Measurements from ENCODE around the gene POFUT1. TPM values are rescaled to one million over a fixed set of nuclear protein-coding genes. Genes with fewer than 3 reads are reported as not detected.

The POFUT1 gene
- total RNA-seq, result 10 to 100 TPM; 27.3 to 29.3 (median 28.0) TPM
- polyA plus RNA-seq, result 16.6 TPM
- long read RNA-seq, donor 1, full-length matches to known transcripts, result 38 of 44 reads
- long read RNA-seq, donor 1, partial matches to known transcripts, result 5 of 44 reads
- long read RNA-seq, donor 1, other reads (novel, unspliced or antisense), result 1 of 44 reads
- long read RNA-seq, donor 2, full-length matches to known transcripts, result 34 of 38 reads
- long read RNA-seq, donor 2, partial matches to known transcripts, result 2 of 38 reads
- long read RNA-seq, donor 2, other reads (novel, unspliced or antisense), result 2 of 38 reads
- long read RNA-seq, donor 3, full-length matches to known transcripts, result 139 of 193 reads
- long read RNA-seq, donor 3, partial matches to known transcripts, result 12 of 193 reads
- long read RNA-seq, donor 3, other reads (novel, unspliced or antisense), result 42 of 193 reads
- long read RNA-seq, donor 4, full-length matches to known transcripts, result 29 of 32 reads
- long read RNA-seq, donor 4, partial matches to known transcripts, result 2 of 32 reads
- long read RNA-seq, donor 4, other reads (novel, unspliced or antisense), result 1 of 32 reads

GRCh38 chr20:32207626-32208498 lies at the start of gene POFUT1, which contains the start of gene PLAGL2:
Gene POFUT1, plus strand, starts transcription at chr20:32207880. Its CDS starts 62 bp downstream, at chr20:32207942.
Gene PLAGL2, minus strand, starts transcription at chr20:32207743. Its CDS starts 5,565 bp downstream, at chr20:32202178.
- DNase-seq (peak; percentile 89 to 96 (median 96)), ATAC-seq (peak; percentile 96 to 98)
- intact Hi-C loops (cut with DNase I), result no loop called here
- peak within 1 kb of the TSS; percentile 82 for H3K27ac ChIP-seq (ENCODE audit: low read length)
- WGBS, result 1% methylated on average over 74 of the region's 74 CpGs
- no peaks in the 10 kb centered on the region for H3K27me3 ChIP-seq (ENCODE audit: control insufficient read depth, insufficient read depth)
- no peaks in the 10 kb centered on the region for H3K9me3 ChIP-seq (ENCODE audit: control insufficient read depth, low read length)
- peak within 1 kb of the TSS; percentile 78 for H3K4me3 ChIP-seq (ENCODE audit: low read length)
- peaks cover 19% of the 10 kb centered on the region for H3K4me1 ChIP-seq (ENCODE audit: control insufficient read depth, insufficient read depth, low read length)

DNA sequence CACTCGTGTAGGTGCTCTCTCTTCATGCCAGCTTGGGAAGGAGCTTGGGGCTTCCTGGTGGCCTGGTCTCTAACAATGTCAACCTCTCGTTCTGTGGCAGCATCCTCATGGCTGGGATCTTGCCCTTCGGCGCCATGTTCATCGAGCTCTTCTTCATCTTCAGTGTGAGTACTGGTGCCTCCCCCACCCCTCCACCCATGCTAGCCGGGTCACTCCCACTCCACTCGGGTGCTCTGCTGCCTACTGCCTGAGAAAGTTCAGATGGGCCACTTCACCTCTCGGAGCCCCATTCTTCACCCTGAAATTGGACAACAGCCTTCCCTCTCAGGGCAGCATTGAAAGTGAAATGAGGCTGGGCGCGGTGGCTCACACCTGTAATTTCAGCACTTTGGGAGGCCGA lies 49.3 kb upstream of the POFUT1 start:
- ATAC-seq, result no peak
- H3K9me3 ChIP-seq (ENCODE audit: control insufficient read depth, low read length), result no peaks in the 10 kb centered on the region
- no peak overlapping the region for H3K4me3 ChIP-seq (ENCODE audit: low read length)
- 96% methylated on average over 11 of the region's 11 CpGs for WGBS
- H3K27ac ChIP-seq (ENCODE audit: low read length), result no peak overlapping the region
- no peaks in the 10 kb centered on the region for H3K27me3 ChIP-seq (ENCODE audit: control insufficient read depth, insufficient read depth)
- intact Hi-C loops (cut with DNase I), result no loop called here
- no peak for DNase-seq
- H3K4me1 ChIP-seq (ENCODE audit: control insufficient read depth, insufficient read depth, low read length), result peaks cover 8% of the 10 kb centered on the region

DNA sequence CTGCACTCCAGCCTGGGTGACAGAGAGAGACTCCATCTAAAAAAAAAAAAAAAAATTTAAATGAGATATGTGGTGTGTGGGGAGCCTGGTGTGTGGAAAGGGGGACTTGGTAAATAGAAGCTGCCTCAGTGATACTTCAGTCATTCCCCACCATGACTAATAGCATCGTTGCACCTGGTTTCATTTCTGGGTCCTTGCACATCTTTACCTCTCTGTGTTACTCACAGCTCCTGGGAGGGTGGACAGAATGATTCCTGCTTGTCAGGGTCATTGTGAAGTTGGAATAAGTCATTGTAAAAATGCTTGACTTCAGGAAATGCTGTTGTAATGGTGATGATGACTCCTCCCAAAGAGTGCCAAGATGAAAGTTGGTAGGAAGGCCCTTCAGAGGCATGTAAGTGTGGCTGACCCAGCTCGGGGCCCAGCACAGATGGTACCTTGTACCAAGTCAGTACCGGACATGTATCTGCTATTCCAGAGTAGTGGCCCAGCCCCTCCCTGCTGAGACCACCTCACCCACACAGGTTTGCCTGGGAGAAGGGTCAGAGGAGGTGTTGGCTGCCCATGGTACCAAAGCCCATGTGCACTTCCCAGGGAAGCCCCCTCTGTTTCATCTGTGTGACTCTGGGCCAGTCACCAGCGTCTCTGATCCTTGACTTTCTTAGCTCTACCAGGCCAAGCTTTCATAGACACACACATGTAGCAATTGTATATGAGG lies 48.6 kb upstream of the POFUT1 start:
- Histone ChIP-seq H3K27me3 (ENCODE audit: control insufficient read depth, insufficient read depth) (no peaks in the 10 kb centered on the region), H3K27ac (ENCODE audit: low read length) (no peak overlapping the region), H3K4me3 (ENCODE audit: low read length) (no peak overlapping the region), H3K9me3 (ENCODE audit: control insufficient read depth, low read length) (no peaks in the 10 kb centered on the region), H3K4me1 (ENCODE audit: control insufficient read depth, insufficient read depth, low read length) (peaks cover 8% of the 10 kb centered on the region)
- intact Hi-C loops (cut with DNase I), result no loop called here
- DNase-seq (no peak), ATAC-seq (no peak)
- 95% methylated on average over 4 of the region's 4 CpGs for WGBS

GRCh38 chr20:32159766-32160221 lies 47.9 kb upstream of the POFUT1 start:
- DNase-seq, result no peak
- Histone ChIP-seq H3K9me3 (ENCODE audit: control insufficient read depth, low read length) (no peaks in the 10 kb centered on the region), H3K27me3 (ENCODE audit: control insufficient read depth, insufficient read depth) (no peaks in the 10 kb centered on the region), H3K4me1 (ENCODE audit: control insufficient read depth, insufficient read depth, low read length) (peaks cover 8% of the 10 kb centered on the region), H3K27ac (ENCODE audit: low read length) (no peak overlapping the region), H3K4me3 (ENCODE audit: low read length) (no peak overlapping the region)
- intact Hi-C loops (cut with DNase I), result no loop called here
- ATAC-seq, result no peak
- WGBS, result 68% methylated on average over 5 of the region's 5 CpGs

GRCh38 chr20:32160341-32160740 lies 47.3 kb upstream of the POFUT1 start:
- intact Hi-C loops (cut with DNase I), result no loop called here
- Histone ChIP-seq H3K27ac (ENCODE audit: low read length) (no peak overlapping the region), H3K27me3 (ENCODE audit: control insufficient read depth, insufficient read depth) (no peaks in the 10 kb centered on the region), H3K9me3 (ENCODE audit: control insufficient read depth, low read length) (no peaks in the 10 kb centered on the region), H3K4me3 (ENCODE audit: low read length) (no peak overlapping the region), H3K4me1 (ENCODE audit: control insufficient read depth, insufficient read depth, low read length) (peaks cover 3% of the 10 kb centered on the region)
- no peak for ATAC-seq
- DNase-seq, result no peak
- WGBS, result 96% methylated on average over 5 of the region's 5 CpGs

- Histone ChIP-seq H3K4me1 (ENCODE audit: control insufficient read depth, insufficient read depth, low read length) (no peaks in the 10 kb centered on the region), H3K9me3 (ENCODE audit: control insufficient read depth, low read length) (no peaks in the 10 kb centered on the region), H3K27ac (ENCODE audit: low read length) (no peak overlapping the region), H3K4me3 (ENCODE audit: low read length) (no peak overlapping the region), H3K27me3 (ENCODE audit: control insufficient read depth, insufficient read depth) (no peaks in the 10 kb centered on the region)
- ATAC-seq, result no peak
- DNase-seq, result no peak
- intact Hi-C loops (cut with DNase I), result no loop called here
- 23% methylated on average over 3 of the region's 3 CpGs for WGBS
Measured at GRCh38 chr20:32162351-32162750, 45.3 kb upstream of the POFUT1 start.

DNA sequence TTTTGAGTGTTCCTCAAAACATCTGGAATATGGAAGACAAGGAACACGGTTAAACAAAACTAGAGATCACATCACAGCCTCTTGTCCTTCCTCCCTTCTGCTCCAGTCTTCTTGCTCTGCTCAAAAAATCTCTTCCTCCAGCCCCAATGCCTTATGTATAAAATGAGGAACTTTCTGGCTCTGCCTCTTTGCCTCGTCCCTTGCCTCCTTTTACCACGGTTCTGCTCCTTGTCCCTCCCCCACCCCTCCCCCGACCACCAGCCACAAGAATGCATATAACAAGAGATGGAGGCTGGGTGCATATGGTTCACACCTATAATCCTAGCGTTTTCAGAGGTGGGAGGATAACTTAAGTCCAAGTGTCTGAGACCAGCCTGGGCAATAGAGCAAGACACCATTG lies 43.7 kb upstream of the POFUT1 start:
- Histone ChIP-seq H3K27me3 (ENCODE audit: control insufficient read depth, insufficient read depth) (no peaks in the 10 kb centered on the region), H3K9me3 (ENCODE audit: control insufficient read depth, low read length) (no peaks in the 10 kb centered on the region), H3K4me3 (ENCODE audit: low read length) (no peak overlapping the region), H3K27ac (ENCODE audit: low read length) (no peak overlapping the region), H3K4me1 (ENCODE audit: control insufficient read depth, insufficient read depth, low read length) (no peaks in the 10 kb centered on the region)
- 80% methylated on average over 5 of the region's 5 CpGs for WGBS
- ATAC-seq (no peak), DNase-seq (no peak)
- intact Hi-C loops (cut with DNase I), result no loop called here

- DNase-seq, result peak in 1 of 3 donors; percentile 69
- ATAC-seq, result peak; percentile 44 to 63
- H3K9me3 ChIP-seq (ENCODE audit: control insufficient read depth, low read length), result no peaks in the 10 kb centered on the region
- H3K27ac ChIP-seq (ENCODE audit: low read length), result no peak overlapping the region
- 55% methylated on average over 21 of the region's 21 CpGs for WGBS
- no peaks in the 10 kb centered on the region for H3K4me1 ChIP-seq (ENCODE audit: control insufficient read depth, insufficient read depth, low read length)
- no peaks in the 10 kb centered on the region for H3K27me3 ChIP-seq (ENCODE audit: control insufficient read depth, insufficient read depth)
- no peak overlapping the region for H3K4me3 ChIP-seq (ENCODE audit: low read length)
- intact Hi-C loops (cut with DNase I), result no loop called here
Measured at GRCh38 chr20:32164984-32165735, 42.5 kb upstream of the POFUT1 start.

DNA sequence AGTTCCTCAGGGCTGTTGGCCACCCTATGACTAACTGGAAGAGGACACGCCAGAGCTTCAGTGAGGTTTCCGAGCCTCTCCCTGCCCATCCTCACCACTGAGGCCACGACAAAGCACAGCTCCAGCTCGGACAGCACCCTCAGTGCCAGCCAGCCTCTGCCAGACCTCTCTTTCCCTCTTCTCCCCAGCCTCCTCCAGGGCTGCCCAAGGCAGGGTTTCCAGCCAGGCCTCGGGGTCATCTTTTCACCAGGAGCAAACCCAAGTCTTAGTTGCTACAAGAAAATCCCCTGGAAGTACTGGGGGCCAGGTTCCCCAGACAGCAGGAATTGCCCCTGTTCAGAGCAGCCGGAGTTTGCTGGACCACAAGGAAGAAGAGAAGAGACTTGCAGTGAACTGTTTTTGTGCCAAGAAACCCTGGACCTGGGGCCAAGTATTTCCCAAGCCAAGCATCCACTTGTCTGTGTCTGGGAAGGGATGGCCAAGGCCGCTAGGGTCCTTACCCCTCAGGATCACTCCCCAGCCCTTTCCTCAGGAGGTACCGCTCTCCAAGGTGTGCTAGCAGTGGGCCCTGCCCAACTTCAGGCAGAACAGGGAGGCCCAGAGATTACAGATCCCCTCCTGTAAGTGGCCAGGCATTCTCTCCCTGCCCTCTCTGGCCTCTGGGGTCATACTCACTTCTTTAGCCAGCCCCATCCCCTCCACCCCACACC lies 41.7 kb upstream of the POFUT1 start:
- Histone ChIP-seq H3K27me3 (ENCODE audit: control insufficient read depth, insufficient read depth) (no peaks in the 10 kb centered on the region), H3K27ac (ENCODE audit: low read length) (no peak overlapping the region), H3K4me3 (ENCODE audit: low read length) (no peak overlapping the region), H3K9me3 (ENCODE audit: control insufficient read depth, low read length) (no peaks in the 10 kb centered on the region), H3K4me1 (ENCODE audit: control insufficient read depth, insufficient read depth, low read length) (no peaks in the 10 kb centered on the region)
- no peak for DNase-seq
- intact Hi-C loops (cut with DNase I), result no loop called here
- ATAC-seq, result peak; percentile 15 to 25
- 63% methylated on average over 8 of the region's 8 CpGs for WGBS

All from right cardiac atrium (tissue), 5 donors.